Lung microvascular endothelial cell (primary cell): Measurements from ENCODE around the gene MXRA8. TPM values are rescaled to one million over a fixed set of nuclear protein-coding genes. Genes with fewer than 3 reads are reported as not detected.

ENCODE experiments used
- DNase-seq, 2 donors: peaks; one replicate each; pipeline versions ENCODE4 v3.0.0 to v3.0.0-alpha.2; 2010; ENCODE audit warnings: low read depth in 2 of 2
- total RNA-seq: library from RNA; depleted of rRNA; stranded (reverse); fragments of >200 nt; gene quantifications from 2 replicates; pipeline ENCODE4 v1.2.1, GENCODE V29; 2014

MXRA8 gene
- total RNA-seq, 1 donor from 2014 or later: 0.20 TPM

DNA sequence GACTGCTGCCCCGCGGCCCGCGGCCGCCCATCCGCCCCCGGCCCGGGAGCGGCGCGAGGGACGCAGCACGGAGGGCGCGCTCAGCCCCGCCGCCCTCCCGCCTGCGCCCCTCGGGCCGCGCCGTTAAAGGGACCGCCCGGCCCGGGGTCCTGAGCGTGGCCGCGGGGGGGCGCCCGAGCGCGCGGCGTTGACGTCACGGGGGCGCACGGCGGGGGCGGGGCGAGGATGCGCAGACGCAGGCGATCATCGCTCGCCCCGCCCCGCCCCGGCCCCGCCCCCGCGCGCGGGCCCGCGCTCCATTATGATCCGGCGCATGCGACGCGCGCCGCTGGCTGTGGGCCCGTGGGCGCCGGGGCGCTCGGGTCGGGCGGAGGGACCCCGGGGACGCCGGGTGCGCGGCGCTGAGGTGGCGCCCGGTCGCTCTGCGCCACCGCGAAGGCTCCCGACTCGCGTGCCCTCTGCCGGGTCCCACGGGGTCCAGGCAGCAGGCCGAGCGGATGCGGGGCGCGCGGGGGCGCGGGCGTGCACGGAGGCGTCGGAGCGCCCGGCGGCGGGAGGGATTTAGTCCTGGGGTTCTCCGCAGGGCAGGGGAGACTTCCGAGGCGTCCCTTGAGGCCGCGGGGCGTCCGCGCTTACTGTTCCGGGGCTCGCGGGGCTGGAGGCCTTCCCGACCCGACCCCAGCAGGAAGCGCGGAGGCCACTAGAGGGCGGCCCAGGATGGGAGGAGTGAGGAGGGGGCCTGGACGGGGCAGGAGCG lies 8.9 kb downstream of the MXRA8 start, which contains the start of gene DVL1:
Gene DVL1 (minus strand): TSS at position 163 of the 757 bp plus-strand sequence. CDS start 353 bp downstream, outside the sequence.
- peak; percentile 58 to 76 for DNase-seq

DNA sequence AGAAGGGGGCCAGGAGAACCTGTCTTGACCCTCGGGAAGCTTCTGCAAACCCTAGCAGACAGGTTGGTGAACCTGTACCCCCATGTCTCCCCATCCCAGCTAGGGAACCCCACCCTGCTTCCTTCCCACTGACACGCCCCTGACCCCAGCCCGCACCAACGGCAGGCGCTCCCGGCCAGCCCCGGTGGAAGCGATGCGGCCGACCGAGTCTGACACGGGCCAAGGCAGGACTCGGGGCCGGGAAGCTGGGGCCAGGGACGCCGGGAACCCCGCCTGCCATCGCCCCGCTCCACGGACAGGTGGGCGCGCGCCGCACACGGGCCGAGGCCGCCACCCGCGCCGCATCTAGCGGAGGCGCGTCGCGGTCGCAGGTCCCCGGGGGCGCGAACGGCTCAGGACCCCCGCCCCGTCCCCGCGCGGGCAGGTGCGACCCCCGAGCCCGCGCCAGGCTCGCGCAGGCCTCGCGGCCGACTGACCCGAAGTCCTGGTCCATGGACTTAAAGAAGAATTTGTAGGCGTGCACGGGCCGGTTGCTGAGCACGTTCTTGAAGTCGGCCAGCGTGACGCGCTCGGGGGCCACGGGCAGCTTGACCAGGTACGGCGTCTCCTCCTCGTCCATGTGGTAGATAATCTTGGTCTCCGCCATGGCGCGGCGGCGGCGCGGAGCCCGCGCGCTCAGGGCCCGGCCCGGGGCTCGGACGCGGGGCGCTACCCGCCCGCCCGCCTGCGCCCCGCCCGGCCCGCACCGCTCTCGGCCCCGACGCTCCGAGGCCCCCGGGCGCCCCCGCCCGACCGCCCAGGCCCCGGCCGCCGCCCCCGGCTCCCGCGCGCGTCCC lies 9.7 kb downstream of the MXRA8 start:
- DNase-seq: peak; percentile 44 to 64

- DNase-seq: peak in 1 of 2 donors; percentile 28
Measured at GRCh38 chr1:1347663-1348419, 10.5 kb downstream of the MXRA8 start.

DNA sequence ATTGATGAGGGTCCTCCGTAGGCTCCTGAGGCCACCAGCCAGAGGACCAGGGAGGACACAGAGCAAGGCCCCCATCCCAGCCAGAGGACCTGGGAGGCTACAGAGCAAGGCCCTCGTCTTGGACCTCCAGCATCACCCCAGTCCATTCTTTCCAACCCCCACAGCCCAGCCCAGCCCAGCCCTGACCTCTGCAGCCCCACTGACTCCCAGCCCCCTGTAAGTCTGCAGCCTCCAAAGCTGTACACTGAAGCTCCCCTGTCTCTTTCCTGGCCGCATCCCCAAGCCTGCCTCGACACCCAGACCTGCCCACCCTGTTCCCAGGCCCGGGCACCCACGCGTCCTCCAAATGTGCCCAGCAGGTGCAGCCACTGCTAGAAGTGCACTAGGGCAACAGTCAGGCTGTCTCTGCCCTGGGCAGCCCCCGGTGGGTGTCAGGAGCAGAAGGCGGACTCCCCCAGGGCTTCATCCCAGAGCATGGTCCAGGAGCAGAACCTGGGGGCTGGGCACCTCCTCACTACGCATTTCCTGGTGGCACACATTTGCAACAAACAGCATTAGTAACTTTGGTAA lies 11.2 kb downstream of the MXRA8 start:
- DNase-seq: no peak

- DNase-seq: no peak
Measured at GRCh38 chr1:1346501-1346890, 11.9 kb downstream of the MXRA8 start.

DNA sequence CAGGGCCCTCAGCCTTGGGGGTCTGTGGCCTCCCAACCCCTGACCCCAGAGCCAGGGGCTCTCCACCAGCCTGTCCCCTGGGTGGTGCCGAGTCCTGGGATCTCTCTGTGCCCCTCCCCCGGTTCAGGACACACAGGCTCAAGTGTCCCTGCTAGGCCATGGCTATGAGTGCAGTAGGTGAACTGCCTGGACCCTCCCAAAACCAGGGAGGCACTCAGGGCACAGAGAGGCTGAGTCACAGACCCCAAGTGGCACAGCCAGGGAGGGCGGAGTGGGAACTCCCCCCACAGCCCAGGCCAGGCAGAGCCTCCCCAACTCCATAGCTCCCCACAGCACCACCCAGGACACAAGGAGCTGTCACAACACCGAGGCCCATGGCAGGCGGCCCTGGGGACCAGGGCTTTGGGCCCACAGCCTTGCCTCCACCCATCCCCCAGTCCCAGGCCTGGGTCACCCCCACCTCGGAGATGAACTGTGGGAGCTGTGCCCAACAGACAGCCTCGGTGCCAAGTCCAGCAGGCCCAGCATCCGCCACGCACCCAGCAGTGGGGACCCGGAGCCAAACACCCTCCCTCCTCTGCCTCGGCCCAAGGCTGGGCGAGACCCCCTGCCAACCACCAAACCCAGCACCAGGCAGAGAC lies 12.4 kb downstream of the MXRA8 start:
- DNase-seq: no peak

- no peak for DNase-seq
Measured at GRCh38 chr1:1345384-1345783, 13.0 kb downstream of the MXRA8 start.

- DNase-seq: peak; percentile 52 to 54
Measured at GRCh38 chr1:1344655-1345361, 13.5 kb downstream of the MXRA8 start.

DNA sequence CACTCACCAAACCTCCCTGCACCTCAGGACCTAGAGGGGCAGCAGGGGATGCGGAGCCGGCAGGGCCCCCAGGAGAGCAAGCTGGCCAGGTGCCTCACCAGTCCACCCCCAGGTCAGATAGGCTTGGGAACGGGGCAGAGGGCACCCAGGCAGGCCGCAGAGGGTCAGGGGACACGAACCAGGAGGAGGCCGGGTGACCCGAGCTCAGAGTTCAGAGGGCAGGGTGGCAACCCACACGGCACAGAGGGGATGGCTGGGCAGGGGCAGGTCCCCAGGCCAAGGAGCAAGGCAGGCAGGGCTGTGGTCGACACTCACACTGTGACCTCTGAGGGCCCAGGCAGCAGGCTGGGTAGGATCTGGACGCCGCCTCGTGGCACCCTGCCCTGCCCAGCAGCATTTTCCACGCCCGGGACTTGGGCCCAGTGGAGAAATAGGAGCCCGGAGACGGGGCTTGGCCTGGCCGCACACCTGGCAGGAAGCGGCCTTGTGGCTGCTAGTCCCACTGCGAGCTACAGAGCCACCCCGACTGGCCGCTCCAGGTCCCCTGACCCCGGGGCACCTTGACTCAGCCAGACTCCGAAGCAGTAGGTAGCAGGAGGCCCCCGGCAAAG lies 14.4 kb downstream of the MXRA8 start:
- no peak for DNase-seq

GRCh38 chr1:1342584-1343115 lies 15.7 kb downstream of the MXRA8 start:
- DNase-seq: no peak

- no peak for DNase-seq
Measured at GRCh38 chr1:1342061-1342562, 16.2 kb downstream of the MXRA8 start.

DNA sequence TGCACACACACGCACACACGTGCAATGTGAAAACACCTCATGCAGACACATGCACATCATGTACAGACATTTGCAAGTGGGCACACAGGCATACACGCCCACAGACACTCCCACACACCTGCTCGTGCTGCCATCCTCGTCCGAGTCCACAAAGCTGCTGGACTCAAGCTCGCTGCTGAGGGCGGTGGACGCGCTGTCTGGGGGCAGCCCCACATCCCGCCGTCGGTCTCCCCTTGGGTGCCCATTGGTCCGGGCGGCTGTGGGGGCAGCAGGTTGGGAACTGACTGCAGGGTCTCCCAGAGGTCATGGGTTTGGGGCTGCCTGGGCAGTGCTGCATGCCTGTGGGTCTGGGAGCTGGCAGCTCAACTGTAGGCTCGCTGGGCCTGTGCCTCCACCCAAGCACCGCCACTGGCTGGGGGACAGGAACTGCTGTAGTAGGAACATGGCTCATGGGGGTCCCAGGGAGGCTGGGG lies 16.8 kb downstream of the MXRA8 start:
- DNase-seq: no peak

DNA sequence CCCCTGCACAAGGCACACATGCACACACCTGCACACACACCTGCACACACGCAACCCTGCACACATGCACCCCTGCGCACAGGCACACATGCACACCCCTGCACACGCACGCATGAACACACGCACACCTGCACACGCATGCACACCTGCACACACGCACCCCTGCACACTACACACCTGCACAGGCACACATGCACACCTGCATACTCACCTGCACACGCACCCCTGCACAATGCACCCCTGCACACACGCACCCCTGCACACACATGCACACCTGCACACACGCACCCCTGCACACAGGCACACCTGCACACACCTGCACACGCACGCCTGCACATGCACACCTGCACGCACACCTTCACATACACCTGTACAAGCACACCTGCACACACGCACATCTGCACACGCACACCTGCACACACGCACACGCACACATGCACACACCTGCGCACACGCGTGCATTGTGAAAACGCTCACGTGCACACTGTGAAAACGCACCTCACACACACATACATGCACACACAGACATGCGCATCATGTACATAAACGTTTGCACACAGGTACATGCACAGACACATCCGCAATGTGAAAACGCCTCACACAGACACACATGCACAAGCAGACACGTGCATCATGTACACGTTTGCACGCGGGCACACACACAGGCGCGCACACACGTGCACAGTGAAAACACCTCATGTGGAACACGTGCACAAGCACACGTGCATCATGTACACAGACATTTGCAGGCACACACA lies 17.4 kb downstream of the MXRA8 start:
- no peak for DNase-seq

- DNase-seq: no peak
Measured at GRCh38 chr1:1340185-1340584, 18.2 kb downstream of the MXRA8 start.

- no peak for DNase-seq
Measured at GRCh38 chr1:1338278-1338677, 20.1 kb downstream of the MXRA8 start.

GRCh38 chr1:1337793-1338147 lies 20.6 kb downstream of the MXRA8 start:
- no peak for DNase-seq

GRCh38 chr1:1336931-1337792 lies 21.2 kb downstream of the MXRA8 start:
- no peak for DNase-seq

DNA sequence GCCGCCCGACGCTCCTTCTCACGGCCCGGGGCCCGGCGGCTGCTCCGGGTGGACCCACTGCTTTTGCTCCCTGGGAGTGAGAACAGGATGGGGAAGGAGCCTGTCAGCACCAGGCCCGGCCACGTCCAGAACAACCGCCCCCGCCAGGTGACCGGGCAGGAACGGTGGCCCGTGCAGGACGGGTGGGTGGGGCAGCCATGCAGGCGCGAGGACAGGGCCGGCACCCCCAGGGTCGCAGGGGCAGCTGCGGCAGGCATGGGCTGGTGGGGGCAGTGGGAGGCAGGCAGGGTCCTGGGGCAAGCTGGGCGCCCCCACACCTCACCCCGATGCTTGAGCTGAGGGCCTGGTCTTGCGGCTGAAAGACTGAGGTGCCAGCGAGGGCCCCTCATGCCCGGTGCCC lies 21.9 kb downstream of the MXRA8 start:
- no peak for DNase-seq
